GM21717 (cell line): ENCODE data around the gene KCNA5.

ENCODE experiments used
- ATAC-seq: cut with Tn5 transposase; IDR thresholded peaks from one replicate; pipeline ENCODE4 v1.9.1; 2021; ENCODE audit warnings: mild to moderate bottlenecking, moderate library complexity; ENCODE audit not compliant: unreplicated experiment

Gene KCNA5

GRCh38 chr12:5059358-5059757 lies 15.7 kb downstream of the KCNA5 start:
- ATAC-seq: no peak

GRCh38 chr12:5060958-5061357 lies 17.3 kb downstream of the KCNA5 start:
- ATAC-seq: no peak

GRCh38 chr12:5063149-5063548 lies 19.5 kb downstream of the KCNA5 start:
- no peak for ATAC-seq

DNA sequence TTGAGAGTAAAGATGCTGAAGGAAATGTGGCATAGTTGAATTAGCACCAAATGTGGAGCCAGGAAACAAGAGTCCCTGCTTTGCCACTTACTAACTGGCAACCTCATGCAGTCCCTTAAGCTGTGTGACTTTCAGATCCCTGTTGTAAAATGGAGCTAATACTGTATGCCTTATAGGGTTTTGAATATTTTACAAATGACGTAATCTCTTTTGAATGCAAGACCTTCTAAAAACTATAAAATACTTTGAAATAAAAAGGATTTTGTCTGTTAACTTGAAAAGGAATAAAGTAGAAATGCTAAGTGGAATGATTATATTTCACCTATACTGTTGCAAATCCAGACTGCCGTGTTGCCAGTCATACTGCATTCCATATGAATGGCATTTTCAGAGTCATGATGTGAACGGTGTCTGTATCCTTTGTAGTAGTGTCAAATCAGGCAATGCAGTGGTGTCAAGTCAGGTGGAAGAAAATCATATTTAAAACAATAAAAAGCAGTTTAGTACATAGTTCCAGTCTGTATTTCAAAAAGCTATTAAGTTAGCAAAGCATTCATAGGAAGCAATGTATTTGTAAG lies 21.3 kb downstream of the KCNA5 start:
- ATAC-seq: no peak

DNA sequence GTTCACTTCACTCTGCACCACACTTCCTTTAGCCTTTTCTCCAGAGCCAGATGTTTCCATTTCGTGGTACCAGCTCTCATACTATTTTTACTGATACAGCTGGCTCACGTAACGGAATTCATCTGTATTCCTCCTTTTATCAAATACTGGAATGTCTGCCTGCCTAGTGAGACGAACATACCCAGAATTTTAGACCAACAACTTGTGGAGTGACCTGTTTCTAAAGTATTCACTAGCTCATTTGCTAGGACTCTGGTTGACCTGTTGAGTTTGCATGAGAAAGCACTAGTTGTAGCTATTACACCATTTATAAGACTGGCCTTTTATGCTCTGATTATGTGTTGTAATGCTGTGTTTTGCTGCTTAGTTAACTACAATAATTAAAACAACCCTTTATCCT lies 22.6 kb downstream of the KCNA5 start:
- no peak for ATAC-seq

DNA sequence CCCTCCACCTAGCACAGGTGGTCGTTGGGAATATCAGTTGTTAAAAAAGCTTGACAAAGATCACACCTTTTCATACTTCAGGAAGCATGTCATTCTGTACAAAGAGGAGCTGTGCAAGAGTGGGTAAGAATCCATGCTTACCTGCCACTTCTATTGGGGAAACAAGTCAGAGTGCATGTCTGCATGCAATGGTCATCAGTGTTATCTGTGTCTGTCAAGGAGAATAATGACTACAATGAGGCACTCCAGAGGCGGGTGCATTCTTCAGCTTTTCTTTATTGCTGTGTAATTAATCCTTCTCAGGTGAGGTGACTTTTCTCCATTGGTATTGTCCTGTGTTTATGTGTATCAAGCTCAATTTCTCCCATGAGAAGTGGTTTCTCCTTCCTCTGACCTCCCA lies 24.4 kb downstream of the KCNA5 start:
- ATAC-seq: no peak

DNA sequence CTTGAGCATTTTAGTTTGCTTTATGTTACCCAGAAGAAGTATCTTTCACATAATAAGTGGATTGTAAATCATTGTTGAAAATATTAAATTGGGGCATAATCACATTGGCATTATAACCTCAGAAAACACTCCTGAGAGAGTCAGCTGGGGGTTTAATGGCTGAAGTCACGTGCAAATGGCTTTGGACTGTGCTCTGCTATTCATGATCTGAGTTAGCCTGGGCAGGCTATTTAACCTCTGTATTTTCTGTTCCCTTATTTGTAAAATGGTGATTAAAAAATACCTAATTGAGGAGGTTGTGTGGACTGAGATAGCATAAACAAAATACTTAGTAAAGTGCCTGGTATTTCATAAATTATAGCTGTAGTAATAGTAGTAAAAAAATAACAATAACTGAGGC lies 24.9 kb downstream of the KCNA5 start:
- no peak for ATAC-seq

GRCh38 chr12:5070090-5070489 lies 26.4 kb downstream of the KCNA5 start:
- no peak for ATAC-seq

DNA sequence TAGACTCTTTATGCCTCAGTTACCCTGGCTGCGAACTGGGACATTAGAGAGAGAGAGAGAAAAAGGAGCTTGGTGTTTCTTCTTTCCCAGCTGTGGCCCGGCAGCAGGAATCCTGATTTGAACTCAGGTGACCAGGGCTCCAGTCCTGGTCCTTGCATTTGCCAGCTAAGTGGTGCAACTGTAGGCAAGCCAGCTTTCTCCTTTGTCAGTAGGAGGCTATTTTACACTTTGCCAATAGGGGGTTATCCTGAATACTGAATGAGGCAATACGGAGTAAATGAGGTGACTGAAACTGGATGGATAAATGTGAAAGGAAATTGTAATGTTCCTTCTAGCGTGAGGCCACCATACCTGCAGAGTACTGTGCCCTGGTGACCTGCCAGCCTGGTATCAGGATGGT lies 27.8 kb downstream of the KCNA5 start:
- no peak for ATAC-seq

DNA sequence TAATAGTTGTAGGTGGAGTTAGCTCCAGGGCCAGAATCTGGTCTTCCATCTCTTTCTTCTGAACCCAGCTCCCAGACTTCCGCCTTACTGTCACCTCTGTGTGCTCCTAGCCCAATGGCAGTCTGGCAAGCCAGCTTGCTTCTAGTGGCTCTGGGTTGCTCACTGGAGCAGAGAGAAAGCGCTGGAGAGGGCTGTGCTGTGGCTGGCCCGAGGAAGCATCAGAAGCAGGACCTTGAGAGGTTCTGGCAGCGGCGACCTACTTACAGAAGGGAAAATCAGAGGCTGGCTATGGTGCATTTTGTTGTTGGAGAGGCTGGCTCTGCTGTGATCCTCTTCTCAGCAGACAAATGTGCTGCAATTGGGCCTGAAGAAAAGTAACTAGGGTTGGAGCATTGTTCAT lies 28.6 kb downstream of the KCNA5 start:
- no peak for ATAC-seq

GRCh38 chr12:5073054-5073453 lies 29.4 kb downstream of the KCNA5 start:
- ATAC-seq: no peak

DNA sequence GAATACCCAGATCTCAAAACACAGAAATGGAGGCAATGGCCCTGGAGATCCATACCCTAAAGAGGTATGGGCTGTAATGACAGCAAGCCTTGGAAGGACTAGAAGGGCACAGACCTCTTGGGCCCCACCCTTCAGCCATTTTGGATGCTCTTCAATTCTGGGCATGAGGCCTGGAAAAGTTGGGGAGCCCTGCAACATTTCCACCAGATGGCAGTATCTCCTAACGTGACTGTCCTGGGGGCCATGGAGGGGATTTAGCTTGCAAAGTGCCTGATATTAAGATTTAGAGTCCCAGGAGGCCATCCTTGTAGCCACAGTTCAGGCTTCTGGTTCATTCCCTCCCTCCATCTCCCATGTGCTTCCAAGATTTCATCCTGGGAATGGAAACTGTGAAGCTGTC lies 30.2 kb downstream of the KCNA5 start:
- ATAC-seq: no peak

DNA sequence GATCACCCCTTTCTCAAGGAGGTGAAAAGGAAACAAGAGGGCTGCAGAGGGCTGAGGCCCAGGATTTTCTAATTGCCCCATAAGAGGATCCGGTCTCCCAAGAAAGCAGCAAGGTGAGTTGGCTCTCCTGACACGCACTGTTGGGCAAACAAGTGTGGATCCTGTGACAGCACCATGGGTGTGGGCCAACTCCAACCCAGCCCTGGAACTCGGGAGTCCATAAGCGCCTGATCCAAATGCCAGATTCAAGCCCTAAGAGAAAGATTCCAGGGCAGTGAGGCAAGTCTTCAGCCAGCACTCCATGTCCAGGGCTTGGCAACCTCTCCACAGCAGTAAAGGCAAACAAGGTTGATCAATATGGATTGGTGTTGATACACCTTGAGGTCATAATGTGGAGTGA lies 33.1 kb downstream of the KCNA5 start:
- ATAC-seq: no peak

DNA sequence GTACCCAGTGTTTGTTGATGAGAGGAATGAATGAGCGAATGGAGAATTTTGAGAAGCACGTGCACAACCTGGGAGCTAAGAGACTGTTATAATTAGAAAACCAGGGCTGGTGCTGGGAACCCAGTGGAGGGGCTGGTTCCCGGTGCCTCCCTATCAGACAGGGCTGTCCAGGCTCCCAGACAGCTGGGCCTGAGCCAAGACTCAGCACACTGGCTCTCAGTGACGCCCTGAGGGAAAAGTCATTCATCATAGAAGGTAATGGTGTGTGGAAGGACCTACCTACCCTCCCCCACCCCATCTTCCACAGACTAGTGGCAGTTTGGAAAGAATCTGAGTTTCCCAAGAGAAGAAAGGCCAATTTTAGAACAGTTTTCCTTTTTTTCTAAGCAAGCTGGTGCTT lies 34.7 kb downstream of the KCNA5 start:
- no peak for ATAC-seq

DNA sequence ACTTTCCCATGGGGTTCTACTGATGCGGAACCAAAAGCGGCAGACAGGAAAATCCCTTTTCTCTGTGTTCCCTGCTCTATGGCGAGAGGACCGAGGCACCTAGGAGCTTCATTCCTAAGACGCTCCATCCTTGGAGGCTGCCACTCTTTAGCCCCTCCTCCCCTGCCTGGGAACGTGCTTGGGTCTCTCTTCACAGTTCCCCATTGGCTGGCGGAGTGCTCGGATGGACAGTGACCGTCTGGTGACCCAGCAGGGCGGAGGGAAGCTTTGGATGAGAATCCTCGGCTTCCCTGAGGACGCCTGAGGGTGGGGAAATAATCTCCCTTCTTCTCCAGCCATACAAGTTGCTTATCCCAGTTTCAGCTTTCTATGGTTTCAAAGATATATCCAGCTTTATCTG lies 37.3 kb downstream of the KCNA5 start:
- no peak for ATAC-seq

- ATAC-seq: no peak
Measured at GRCh38 chr12:5083955-5084849, 40.5 kb downstream of the KCNA5 start.

GRCh38 chr12:5085896-5086295 lies 42.2 kb downstream of the KCNA5 start:
- ATAC-seq: no peak

GRCh38 chr12:5087831-5088554 lies 44.3 kb downstream of the KCNA5 start:
- no peak for ATAC-seq

DNA sequence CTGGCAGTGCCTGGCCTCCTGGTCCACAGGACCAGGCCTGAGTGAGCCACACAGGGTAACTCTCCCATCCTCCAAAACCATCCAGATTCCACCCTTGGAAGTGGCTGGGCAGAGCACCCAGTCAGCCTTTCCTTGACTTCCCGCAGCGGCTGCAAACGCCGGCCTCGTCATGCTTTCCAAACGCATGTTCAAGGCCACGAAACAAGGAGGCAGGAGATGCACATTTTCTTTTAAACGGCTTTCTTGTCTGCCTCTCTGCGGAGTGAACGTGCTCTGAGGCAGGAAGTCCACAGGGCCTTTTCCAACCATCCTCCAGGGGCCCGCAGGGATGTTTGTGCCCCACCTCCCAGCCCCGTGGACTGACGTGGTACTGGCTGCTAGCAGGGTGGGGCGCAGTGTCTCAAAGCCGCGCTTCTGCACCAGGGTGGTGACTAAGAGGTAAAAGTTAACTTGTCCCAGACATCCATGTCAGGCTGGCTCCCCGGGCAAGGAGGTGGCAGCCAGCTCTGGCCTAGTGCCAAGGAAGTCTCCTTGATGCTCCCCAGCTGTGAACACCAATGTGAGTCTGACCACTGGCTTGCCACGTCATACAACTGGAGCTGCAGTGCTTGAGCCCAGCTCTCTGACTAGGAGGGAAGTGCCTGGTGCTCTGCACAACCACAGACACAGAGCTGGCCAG lies 45.0 kb downstream of the KCNA5 start:
- ATAC-seq: no peak

DNA sequence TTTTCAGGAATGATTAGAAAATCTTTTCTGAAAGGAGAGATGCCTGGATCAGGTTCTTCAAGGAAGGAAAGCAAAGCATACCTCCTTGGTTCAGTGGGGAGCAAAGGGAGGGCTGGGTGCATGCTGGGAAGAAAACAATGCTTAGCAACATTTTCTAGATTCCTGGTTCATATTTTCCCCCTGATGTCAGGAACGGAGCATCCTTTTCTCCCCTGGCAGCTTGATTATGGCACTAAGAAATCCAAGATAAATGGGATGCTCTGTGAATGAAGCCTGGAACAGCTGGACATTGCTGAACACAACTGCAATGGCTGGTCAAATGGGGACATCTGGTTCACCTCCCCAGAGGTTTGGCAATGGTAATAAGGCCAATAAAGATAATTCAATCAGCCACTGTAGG lies 50.9 kb downstream of the KCNA5 start:
- no peak for ATAC-seq

- ATAC-seq: no peak
Measured at GRCh38 chr12:5094986-5095385, 51.3 kb downstream of the KCNA5 start.
